Activated T-cell treated with anti-CD3 and anti-CD28 coated beads for 48 hours (primary cell): ENCODE measurements around the gene SCAMP4.
"Not testable (repeated sequence)": the region's sequence is repeated elsewhere in the genome, so short reads cannot be mapped to it uniquely, and the experiment has no call there.

Source experiments
- DNase-seq: peaks from one replicate; pipeline ENCODE4 v3.0.0-alpha.2; 2020; ENCODE audit warnings: low read depth

SCAMP4 gene

GRCh38 chr19:1882786-1883692, 22.2 kb upstream of the SCAMP4 start:
- DNase-seq, result no peak

- no peak for DNase-seq
These were observed 21.4 kb upstream of the SCAMP4 start for GRCh38 chr19:1883784-1884183.

GRCh38 chr19:1884291-1884718, 20.9 kb upstream of the SCAMP4 start:
- no peak for DNase-seq

GRCh38 chr19:1884719-1885334, 20.4 kb upstream of the SCAMP4 start:
- DNase-seq, result no peak

- peak; percentile 96 for DNase-seq
These were observed 19.6 kb upstream of the SCAMP4 start, which contains the start of gene ABHD17A for GRCh38 chr19:1885398-1886119. TSS of gene ABHD17A (minus strand) at chr19:1885496. CDS start at chr19:1881566, 3,930 bp downstream.

- DNase-seq, result not testable (repeated sequence)
These were observed 18.8 kb upstream of the SCAMP4 start for GRCh38 chr19:1886360-1886759.

- no peak for DNase-seq
These were observed 16.8 kb upstream of the SCAMP4 start for GRCh38 chr19:1888385-1888784.

GRCh38 chr19:1889907-1890306, 15.3 kb upstream of the SCAMP4 start:
- no peak for DNase-seq

- DNase-seq, result no peak
These were observed 11.4 kb upstream of the SCAMP4 start for GRCh38 chr19:1893791-1894190.

GRCh38 chr19:1896508-1896907, 8.7 kb upstream of the SCAMP4 start:
- DNase-seq, result no peak

- no peak for DNase-seq
These were observed 3.2 kb upstream of the SCAMP4 start for GRCh38 chr19:1901940-1902404.

- DNase-seq, result no peak
These were observed 2.3 kb upstream of the SCAMP4 start for GRCh38 chr19:1902923-1903322.

- no peak for DNase-seq
These were observed 414 bp upstream of the SCAMP4 start for GRCh38 chr19:1904860-1905109.

GRCh38 chr19:1905863-1906375, 720 bp downstream of the SCAMP4 start:
- no peak for DNase-seq

- no peak for DNase-seq
These were observed 1.9 kb downstream of the SCAMP4 start for GRCh38 chr19:1906985-1907562.

- no peak for DNase-seq
These were observed 2.6 kb downstream of the SCAMP4 start for GRCh38 chr19:1907563-1908363.

GRCh38 chr19:1908364-1908678, 3.1 kb downstream of the SCAMP4 start:
- DNase-seq, result no peak

- no peak for DNase-seq
These were observed 4.5 kb downstream of the SCAMP4 start for GRCh38 chr19:1909761-1910080.

GRCh38 chr19:1910177-1910576, 5.0 kb downstream of the SCAMP4 start:
- DNase-seq, result no peak

GRCh38 chr19:1911098-1911497, 5.9 kb downstream of the SCAMP4 start:
- DNase-seq, result no peak

- no peak for DNase-seq
These were observed 6.8 kb downstream of the SCAMP4 start for GRCh38 chr19:1911995-1912394.
